A549 (cell line): Measurements from ENCODE around the gene VWCE.

Experiments
- CTCF ChIP-seq: fragments of >200 bp; sonication (Bioruptor Twin); formaldehyde crosslinking; IDR thresholded peaks from 3 replicates; pipeline ENCODE4 v1.5.1; 2016
- JUN ChIP-seq, 2 experiments: fragments of >200 bp; sonication (Bioruptor Twin); formaldehyde crosslinking; IDR thresholded peaks; 2 replicates in 1 of 2; 3 replicates in 1 of 2; pipeline ENCODE4 v1.6.1; 2016 to 2017
- MAFK ChIP-seq: fragments of 450-650 bp; IDR thresholded peaks from 2 replicates; pipeline ENCODE4 v1.6.1; 2014; ENCODE audit not compliant: partially characterized antibody
- MAZ ChIP-seq: fragments of 150-350 bp; IDR thresholded peaks from 2 replicates; pipeline ENCODE4 v1.6.1; 2014; ENCODE audit warnings: antibody characterized with exemption, low read depth, low read length, borderline replicate concordance
- PBX3 ChIP-seq: IDR thresholded peaks from 2 replicates; pipeline ENCODE4 v1.6.1; 2012
- POLR2A ChIP-seq: IDR thresholded peaks from 2 replicates; pipeline ENCODE4 v1.6.1; 2012; ENCODE audit warnings: mild to moderate bottlenecking, low read length

GRCh38 chr11:61328351-61328750 lies 33.2 kb upstream of the VWCE start:
- TF ChIP-seq POLR2A: no peak
- TF ChIP-seq CTCF: no peak
- TF ChIP-seq MAZ: no peak
- TF ChIP-seq MAFK: no peak
- no peak for TF ChIP-seq JUN (IDR thresholded peaks at IDR 0.05)
- TF ChIP-seq PBX3: no peak
